ENCODE data around the gene ANKMY1. TPM values are rescaled to one million over a fixed set of nuclear protein-coding genes. Genes with fewer than 3 reads are reported as not detected.

The ANKMY1 gene
- total and polyA plus RNA-seq, 3 donors from 2014 or later = 57.3 to 92.5 (median 75.7) TPM

DNA sequence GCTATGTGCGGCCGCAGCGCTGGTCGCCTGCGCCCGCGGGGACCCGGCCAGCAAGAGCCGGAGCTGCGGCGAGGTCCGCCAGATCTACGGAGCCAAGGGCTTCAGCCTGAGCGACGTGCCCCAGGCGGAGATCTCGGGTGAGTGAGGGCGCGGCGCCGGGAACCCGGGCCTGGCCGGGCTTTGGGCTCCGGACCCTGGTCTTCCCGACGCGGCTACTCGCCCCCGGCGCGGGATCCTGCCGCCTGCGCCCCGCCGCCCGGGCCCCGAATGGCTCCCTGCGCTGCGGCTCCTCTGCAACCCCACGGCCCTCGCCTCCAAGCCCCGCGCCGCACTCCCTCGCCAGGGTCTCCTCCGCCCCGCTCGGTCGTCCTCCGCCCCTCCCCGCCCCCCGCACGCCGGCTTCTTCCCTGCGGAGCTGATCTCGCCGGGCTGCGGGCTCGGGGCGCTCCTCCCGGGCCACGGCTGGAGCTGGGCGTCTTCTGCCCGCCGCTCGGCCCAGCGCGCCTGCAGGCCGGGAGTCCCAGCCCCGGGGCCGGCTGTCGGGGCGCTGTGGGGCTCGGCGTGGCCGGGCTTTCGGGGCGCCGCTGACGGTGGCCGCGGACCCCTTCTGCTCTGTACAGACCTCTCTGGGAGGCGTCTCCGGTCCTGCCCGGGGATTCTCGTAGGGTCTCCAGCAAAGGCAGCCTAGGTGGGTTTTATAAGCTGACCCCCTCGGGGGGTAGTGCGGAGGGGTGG lies 121.7 kb downstream of the ANKMY1 start:
- TF ChIP-seq CTCF (IDR thresholded peaks at IDR 0.05) (no peak), POLR2A (IDR thresholded peaks at IDR 0.05) (no peak)
- DNase-seq = peak; percentile 16
- Histone ChIP-seq H3K4me1 (peaks cover 23% of the 10 kb centered on the region), H3K4me3 (peak overlapping the region; percentile 72 to 80), H3K9me3 (no peaks in the 10 kb centered on the region), H3K27ac (peak overlapping the region; percentile 75 to 88), H3K36me3 (ENCODE audit: low read depth, missing control alignments) (no peaks in the 10 kb centered on the region), H3K27me3 (no peaks in the 10 kb centered on the region)
- intact Hi-C loops (cut with DNase I; ENCODE audit: low total_unique reads) = loop anchor here (5.0 kb wide), 1 partner anchor 204 kb away; no protein-coding TSS in a partner anchor
- WGBS, 2 donors = 0% methylated on average over 69 of the region's 88 CpGs; no CpG with 5 or more reads in 1 of the 2 donors

DNA sequence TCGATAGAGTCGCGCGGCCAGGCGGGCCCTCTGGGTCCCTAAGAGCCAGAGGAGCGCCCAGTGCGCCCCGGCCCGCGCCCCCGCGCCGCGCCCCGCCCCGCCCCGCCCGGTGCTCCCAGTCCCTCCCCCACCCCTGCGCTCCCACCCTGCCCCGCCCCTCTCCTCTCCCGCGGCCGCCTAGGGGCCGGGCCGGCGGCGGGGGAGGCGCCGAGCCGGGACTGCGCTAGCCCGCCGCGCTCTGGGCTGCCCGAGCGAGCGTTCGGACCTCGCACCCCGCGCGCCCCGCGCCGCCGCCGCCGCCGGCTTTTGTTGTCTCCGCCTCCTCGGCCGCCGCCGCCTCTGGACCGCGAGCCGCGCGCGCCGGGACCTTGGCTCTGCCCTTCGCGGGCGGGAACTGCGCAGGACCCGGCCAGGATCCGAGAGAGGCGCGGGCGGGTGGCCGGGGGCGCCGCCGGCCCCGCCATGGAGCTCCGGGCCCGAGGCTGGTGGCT lies 122.3 kb downstream of the ANKMY1 start, which contains the start of gene GPC1:
TSS of gene GPC1 (plus strand) at position 207 of the 491 bp plus-strand sequence. CDS start at position 463, 256 bp downstream.
- intact Hi-C loops (cut with DNase I; ENCODE audit: low total_unique reads) = loop anchor here (5.0 kb wide), 1 partner anchor 203 kb away; no protein-coding TSS in a partner anchor
- Histone ChIP-seq H3K4me1 (peaks cover 23% of the 10 kb centered on the region), H3K9me3 (no peaks in the 10 kb centered on the region), H3K27me3 (no peaks in the 10 kb centered on the region), H3K4me3 (peak within 1 kb of the TSS; percentile 72 to 80), H3K36me3 (ENCODE audit: low read depth, missing control alignments) (no peaks in the 10 kb centered on the region), H3K27ac (peak within 1 kb of the TSS; percentile 75 to 88)
- WGBS, 2 donors = 0% methylated on average over 19 of the region's 77 CpGs; no CpG with 5 or more reads in 1 of the 2 donors
- DNase-seq = peak; percentile 72
- no peak for TF ChIP-seq POLR2A (IDR thresholded peaks at IDR 0.05)
- no peak for TF ChIP-seq CTCF (IDR thresholded peaks at IDR 0.05)

DNA sequence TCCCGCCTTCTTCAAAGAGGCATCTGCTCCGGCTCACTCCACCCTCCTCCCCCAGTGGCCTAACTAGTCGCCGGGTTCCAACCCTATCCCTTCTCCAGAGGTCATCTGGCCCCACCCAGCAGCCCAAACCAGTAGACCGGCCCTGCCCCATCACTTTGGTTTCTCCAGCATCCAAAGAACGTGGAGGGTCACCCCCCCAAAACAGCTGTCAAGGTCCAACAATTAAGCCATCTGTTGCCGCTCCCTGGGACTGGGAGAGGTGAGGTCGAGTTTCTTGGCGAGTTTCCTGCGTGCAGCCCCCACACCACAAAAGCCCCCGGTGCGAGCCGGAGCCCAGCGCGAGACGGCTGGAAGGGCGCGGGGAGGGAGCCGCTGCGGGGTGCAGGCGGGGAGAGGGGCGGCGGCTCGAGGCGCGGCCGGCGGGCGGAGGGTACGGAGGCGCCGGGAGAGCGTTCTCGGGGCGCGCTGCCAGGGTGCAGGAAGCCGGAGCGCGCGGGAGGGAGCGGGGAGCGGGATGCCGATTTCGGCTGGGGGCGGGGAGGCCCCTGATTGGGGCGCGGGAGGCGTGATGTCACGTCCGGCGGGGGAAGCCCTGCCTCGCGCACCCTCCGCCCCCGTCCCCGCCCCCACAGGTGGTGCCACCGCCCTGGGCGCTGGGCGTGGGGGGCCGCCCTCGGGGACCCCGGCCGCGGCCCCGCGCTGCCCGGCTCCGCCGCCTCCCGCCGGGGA lies 122.9 kb downstream of the ANKMY1 start:
- H3K4me3 ChIP-seq = peak overlapping the region; percentile 65 to 80
- WGBS, 2 donors = 1 to 9% methylated on average over 7 to 71 of the region's 71 CpGs
- intact Hi-C loops (cut with DNase I; ENCODE audit: low total_unique reads) = loop anchor here (5.0 kb wide), 1 partner anchor 203 kb away; no protein-coding TSS in a partner anchor
- H3K27ac ChIP-seq = peak overlapping the region in 1 of 2 donors; percentile 88
- no peaks in the 10 kb centered on the region for H3K9me3 ChIP-seq
- H3K27me3 ChIP-seq = no peaks in the 10 kb centered on the region
- TF ChIP-seq CTCF (IDR thresholded peaks at IDR 0.05) = no peak
- TF ChIP-seq POLR2A (IDR thresholded peaks at IDR 0.05) = no peak
- peaks cover 23% of the 10 kb centered on the region for H3K4me1 ChIP-seq
- H3K36me3 ChIP-seq (ENCODE audit: low read depth, missing control alignments) = no peaks in the 10 kb centered on the region
- DNase-seq = peak; percentile 93

GRCh38 chr2:240433973-240434727 lies 123.6 kb downstream of the ANKMY1 start:
- Histone ChIP-seq H3K27ac (no peak overlapping the region), H3K4me3 (peak overlapping the region in 1 of 2 donors; percentile 65), H3K4me1 (peaks cover 21% of the 10 kb centered on the region), H3K36me3 (ENCODE audit: low read depth, missing control alignments) (no peaks in the 10 kb centered on the region), H3K9me3 (no peaks in the 10 kb centered on the region), H3K27me3 (no peaks in the 10 kb centered on the region)
- 77 to 78% methylated on average over 8 to 16 of the region's 16 CpGs for WGBS, 2 donors
- TF ChIP-seq POLR2A (IDR thresholded peaks at IDR 0.05) (no peak), CTCF (IDR thresholded peaks at IDR 0.05) (no peak)
- intact Hi-C loops (cut with DNase I; ENCODE audit: low total_unique reads) = no loop called here
- peak; percentile 15 for DNase-seq

Data from testis (tissue), 3 donors.